HEK293 (cell line): ENCODE measurements around the gene CXCL5.

Source experiments
- CTCF ChIP-seq: fragments of 450-650 bp; formaldehyde crosslinking; IDR thresholded peaks from 2 replicates; pipeline ENCODE4 v1.5.1; 2016; ENCODE audit warnings: missing biosample characterization, missing genetic modification characterization
- KLF16 ChIP-seq: fragments of 450-650 bp; formaldehyde crosslinking; IDR thresholded peaks from 2 replicates; pipeline ENCODE4 v1.5.1; 2017; ENCODE audit warnings: missing biosample characterization, missing genetic modification characterization
- PATZ1 ChIP-seq: fragments of 450-650 bp; formaldehyde crosslinking; IDR thresholded peaks from 2 replicates; pipeline ENCODE4 v1.5.1; 2016; ENCODE audit warnings: missing biosample characterization, missing genetic modification characterization
- PRDM1 ChIP-seq: fragments of 450-650 bp; formaldehyde crosslinking; IDR thresholded peaks from 2 replicates; pipeline ENCODE4; 2016; ENCODE audit warnings: missing biosample characterization, missing genetic modification characterization
- REST ChIP-seq: fragments of 450-650 bp; formaldehyde crosslinking; IDR thresholded peaks from 2 replicates; pipeline ENCODE4 v1.5.1; 2016; ENCODE audit warnings: missing biosample characterization, missing genetic modification characterization
- SALL2 ChIP-seq: fragments of 450-650 bp; formaldehyde crosslinking; IDR thresholded peaks from 2 replicates; pipeline ENCODE4 v1.5.0; 2017; ENCODE audit warnings: missing biosample characterization, mild to moderate bottlenecking, missing genetic modification characterization, borderline replicate concordance
- TCF7L2 ChIP-seq: IDR thresholded peaks from 2 replicates; pipeline ENCODE4 v1.6.1; 2011; ENCODE audit warnings: low read depth, mild to moderate bottlenecking, inconsistent platforms, low read length, moderate library complexity, borderline replicate concordance
- ZBTB21 ChIP-seq: fragments of 450-650 bp; formaldehyde crosslinking; IDR thresholded peaks from 2 replicates; pipeline ENCODE4 v1.5.1; 2017; ENCODE audit warnings: missing biosample characterization, missing genetic modification characterization
- ZBTB44 ChIP-seq: fragments of 450-650 bp; IDR thresholded peaks from 2 replicates; pipeline ENCODE4 v1.5.1; 2018; ENCODE audit warnings: missing biosample characterization, mild to moderate bottlenecking, missing genetic modification characterization
- ZNF341 ChIP-seq: fragments of 450-650 bp; formaldehyde crosslinking; IDR thresholded peaks from 2 replicates; pipeline ENCODE4; 2016; ENCODE audit warnings: low read depth, missing biosample characterization, missing genetic modification characterization
- ZNF354C ChIP-seq: fragments of 450-650 bp; formaldehyde crosslinking; IDR thresholded peaks from 2 replicates; pipeline ENCODE4 v1.5.1; 2016; ENCODE audit warnings: missing biosample characterization, missing genetic modification characterization, low read depth, borderline replicate concordance

GRCh38 chr4:74015126-74015780 lies 16.8 kb upstream of the CXCL5 start:
- TF ChIP-seq CTCF (tag by site-specific recombination) = no peak
- no peak for TF ChIP-seq TCF7L2
- no peak for TF ChIP-seq ZNF341 (tag by site-specific recombination)
- no peak for TF ChIP-seq ZBTB21 (tag by site-specific recombination)
- TF ChIP-seq SALL2 (tag by site-specific recombination) = no peak
- TF ChIP-seq KLF16 (tag by site-specific recombination) = no peak
- no peak for TF ChIP-seq PRDM1
- TF ChIP-seq ZBTB44 (tag by site-specific recombination) = no peak
- TF ChIP-seq REST = no peak
- TF ChIP-seq ZNF354C = no peak
- TF ChIP-seq PATZ1 (tag by site-specific recombination) = no peak
